Astrocyte (in vitro differentiated cells and primary cell): ENCODE results near the gene DCBLD1.

Source experiments
- EZH2 ChIP-seq: IDR thresholded peaks from 2 replicates; pipeline ENCODE4 v1.6.1; 2012; ENCODE audit warnings: mild to moderate bottlenecking, low read length, inconsistent platforms; ENCODE audit not compliant: insufficient read depth
- TF ChIP-seq, protein P1 (sequence below): IDR thresholded peaks from 2 replicates; pipeline ENCODE4 v1.5.1; 2011; ENCODE audit warnings: low read depth, mild to moderate bottlenecking, inconsistent platforms, low read length, moderate library complexity; ENCODE audit not compliant: insufficient read depth

DNA sequence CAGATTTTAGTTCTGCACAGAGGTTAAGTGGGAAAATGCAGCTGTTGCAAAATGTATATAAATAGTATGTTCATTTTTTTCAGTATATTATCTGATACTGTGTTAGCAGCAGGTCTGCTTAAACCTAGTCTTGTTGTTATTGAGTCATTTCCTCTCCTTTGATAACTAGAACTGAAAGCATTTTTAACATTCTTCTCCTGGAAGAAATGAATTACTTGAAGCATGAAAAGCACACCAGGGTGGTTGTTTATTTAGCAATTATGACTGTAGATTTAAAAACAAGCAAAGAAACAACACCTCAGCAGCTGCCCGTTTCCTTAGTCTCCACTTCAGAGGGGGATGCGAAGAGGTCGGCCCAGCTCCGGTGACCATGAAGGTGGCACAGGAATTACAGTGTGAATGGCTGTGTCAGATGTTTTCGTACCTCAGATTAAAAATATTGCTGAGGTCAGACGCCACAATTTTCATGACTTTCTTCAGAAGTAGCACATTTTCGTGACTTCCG, 66.4 kb downstream of the DCBLD1 start:
- TF ChIP-seq EZH2, result no peak
- TF ChIP-seq, protein P1, sequence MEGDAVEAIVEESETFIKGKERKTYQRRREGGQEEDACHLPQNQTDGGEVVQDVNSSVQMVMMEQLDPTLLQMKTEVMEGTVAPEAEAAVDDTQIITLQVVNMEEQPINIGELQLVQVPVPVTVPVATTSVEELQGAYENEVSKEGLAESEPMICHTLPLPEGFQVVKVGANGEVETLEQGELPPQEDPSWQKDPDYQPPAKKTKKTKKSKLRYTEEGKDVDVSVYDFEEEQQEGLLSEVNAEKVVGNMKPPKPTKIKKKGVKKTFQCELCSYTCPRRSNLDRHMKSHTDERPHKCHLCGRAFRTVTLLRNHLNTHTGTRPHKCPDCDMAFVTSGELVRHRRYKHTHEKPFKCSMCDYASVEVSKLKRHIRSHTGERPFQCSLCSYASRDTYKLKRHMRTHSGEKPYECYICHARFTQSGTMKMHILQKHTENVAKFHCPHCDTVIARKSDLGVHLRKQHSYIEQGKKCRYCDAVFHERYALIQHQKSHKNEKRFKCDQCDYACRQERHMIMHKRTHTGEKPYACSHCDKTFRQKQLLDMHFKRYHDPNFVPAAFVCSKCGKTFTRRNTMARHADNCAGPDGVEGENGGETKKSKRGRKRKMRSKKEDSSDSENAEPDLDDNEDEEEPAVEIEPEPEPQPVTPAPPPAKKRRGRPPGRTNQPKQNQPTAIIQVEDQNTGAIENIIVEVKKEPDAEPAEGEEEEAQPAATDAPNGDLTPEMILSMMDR, result no peak
